Testis (tissue), 3 donors: ENCODE results near the gene LNPEP. TPM values are rescaled to one million over a fixed set of nuclear protein-coding genes. Genes with fewer than 3 reads are reported as not detected.

Source experiments
- DNase-seq: peaks from one replicate; pipeline ENCODE4 v3.0.0-alpha.2; 2019
- H3K27ac ChIP-seq, 2 donors: fragments of 200-600 bp; sonication (generic); one replicate each; pipeline ENCODE4 v1.5.1; 2019
- H3K27me3 ChIP-seq: fragments of 200-600 bp; sonication (generic); one replicate; pipeline ENCODE4 v1.5.1; 2019
- H3K36me3 ChIP-seq: fragments of 200-600 bp; sonication (generic); one replicate; pipeline ENCODE4 v1.5.1; 2017; ENCODE audit warnings: low read depth; ENCODE audit errors: missing control alignments
- H3K4me1 ChIP-seq: fragments of 200-600 bp; sonication (generic); one replicate; pipeline ENCODE4 v1.5.1; 2019
- H3K4me3 ChIP-seq, 2 donors: fragments of 200-600 bp; sonication (generic); one replicate each; pipeline ENCODE4 v1.5.1; 2017 to 2019
- H3K9me3 ChIP-seq: fragments of 200-600 bp; sonication (generic); one replicate; pipeline ENCODE4 v1.5.1; 2017
- CTCF ChIP-seq, 3 experiments: fragments of 450-650 bp in 2 of 3; fragments of 200-600 bp in 1 of 3; sonication (generic) in 1 of 3; IDR thresholded peaks; one replicate each; pipeline ENCODE4 v1.5.1; 2016 to 2019; ENCODE audit warnings: antibody characterized with exemption in 3 of 3, mild to moderate bottlenecking in 2 of 3, moderate library complexity in 1 of 3
- POLR2A ChIP-seq: fragments of 450-650 bp; IDR thresholded peaks from one replicate; pipeline ENCODE4 v1.6.1; 2017; ENCODE audit warnings: antibody characterized with exemption, mild to moderate bottlenecking, moderate library complexity
- WGBS, 2 donors: methylation state at CpG; one replicate each; pipeline ENCODE4 v1.1.5; 2018; 5-methylcytosine and 5-hydroxymethylcytosine counted together
- intact Hi-C: fragments of 100-400 bp; cut with DNase I; formaldehyde crosslinking; loops from one replicate; pipeline ENCODE4 v1.15.1; 2023; ENCODE audit warnings: low total_unique reads
- polyA plus RNA-seq: library from polyadenylated mRNA; stranded (reverse); fragments of 350-450 nt; fragmentation: Illumina TruSeq; extraction: RNeasy Lipid Tissue Mini Kit (QIAGEN cat#74804); gene quantifications from one replicate; pipeline ENCODE4 v1.2.3, GENCODE V29; 2014; ENCODE audit warnings: low read depth, low replicate concordance; ENCODE audit not compliant: insufficient read depth
- total RNA-seq, 2 donors: library from RNA; depleted of rRNA; stranded (reverse); fragments of >200 nt; gene quantifications; one replicate each; pipeline ENCODE4 v1.2.3, GENCODE V29; 2016

The LNPEP gene
- total and polyA plus RNA-seq, 3 donors from 2014 or later = 10.9 to 33.1 (median 28.0) TPM

DNA sequence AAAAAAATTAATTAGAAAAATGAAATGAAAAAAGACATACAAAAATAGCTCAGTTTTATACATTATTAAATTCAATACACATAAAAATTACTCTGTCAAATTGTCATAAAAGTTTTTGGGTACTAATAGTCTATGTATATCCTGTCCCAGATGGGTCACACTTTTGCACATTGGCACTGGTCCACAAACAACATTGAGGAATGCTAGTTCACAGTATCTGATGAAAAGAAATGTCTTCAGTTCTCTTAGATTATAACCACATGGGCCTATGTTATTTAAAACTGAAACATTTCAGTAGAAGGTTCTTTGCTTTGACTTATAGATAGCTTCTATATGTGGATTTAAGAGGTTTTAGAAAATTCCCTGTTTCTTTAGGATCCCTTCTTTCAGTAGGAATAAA is 39.8 kb downstream of the LNPEP start:
- H3K36me3 ChIP-seq = no peaks in the 10 kb centered on the region
- no peaks in the 10 kb centered on the region for H3K9me3 ChIP-seq
- no peak overlapping the region for H3K4me3 ChIP-seq
- no peak for DNase-seq
- no peak for TF ChIP-seq POLR2A
- no peak for TF ChIP-seq CTCF (IDR thresholded peaks at IDR 0.05)
- intact Hi-C loops = no loop called here
- no peaks in the 10 kb centered on the region for H3K4me1 ChIP-seq
- H3K27me3 ChIP-seq = no peaks in the 10 kb centered on the region
- no peak overlapping the region for H3K27ac ChIP-seq

DNA sequence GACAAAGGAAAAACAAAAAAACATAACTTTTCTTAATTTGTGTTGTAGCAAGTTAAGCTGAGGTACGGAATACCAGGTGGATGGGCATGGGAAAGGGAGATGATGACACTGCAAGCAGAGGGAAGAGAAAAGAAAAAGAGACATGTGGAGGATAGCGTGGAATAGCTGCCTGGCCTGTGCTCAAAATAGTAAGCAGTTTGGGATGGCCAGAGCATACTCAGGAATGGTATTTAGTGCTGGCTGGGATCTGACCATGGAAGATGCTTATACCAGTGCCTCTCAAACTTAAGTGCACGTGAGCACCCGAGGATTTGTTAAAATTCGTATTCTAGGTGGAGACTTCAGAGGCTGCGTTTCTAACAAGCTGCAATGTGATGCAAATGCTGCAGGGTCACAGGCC is 41.3 kb downstream of the LNPEP start:
- intact Hi-C loops = no loop called here
- H3K4me3 ChIP-seq = no peak overlapping the region
- H3K4me1 ChIP-seq = no peaks in the 10 kb centered on the region
- no peaks in the 10 kb centered on the region for H3K9me3 ChIP-seq
- no peak overlapping the region for H3K27ac ChIP-seq
- no peaks in the 10 kb centered on the region for H3K27me3 ChIP-seq
- H3K36me3 ChIP-seq = no peaks in the 10 kb centered on the region
- TF ChIP-seq CTCF (IDR thresholded peaks at IDR 0.05) (no peak), POLR2A (no peak)
- no peak for DNase-seq
- 73 to 80% methylated on average over 6 of the region's 6 CpGs for WGBS, 2 donors

GRCh38 chr5:96978812-96979449 is 43.1 kb downstream of the LNPEP start:
- 94 to 97% methylated on average over 5 of the region's 5 CpGs for WGBS, 2 donors
- H3K9me3 ChIP-seq = no peaks in the 10 kb centered on the region
- H3K4me1 ChIP-seq = no peaks in the 10 kb centered on the region
- H3K27ac ChIP-seq = no peak overlapping the region
- no peaks in the 10 kb centered on the region for H3K36me3 ChIP-seq
- intact Hi-C loops = no loop called here
- DNase-seq = no peak
- no peak overlapping the region for H3K4me3 ChIP-seq
- no peak for TF ChIP-seq POLR2A
- no peak for TF ChIP-seq CTCF (IDR thresholded peaks at IDR 0.05)
- H3K27me3 ChIP-seq = no peaks in the 10 kb centered on the region

DNA sequence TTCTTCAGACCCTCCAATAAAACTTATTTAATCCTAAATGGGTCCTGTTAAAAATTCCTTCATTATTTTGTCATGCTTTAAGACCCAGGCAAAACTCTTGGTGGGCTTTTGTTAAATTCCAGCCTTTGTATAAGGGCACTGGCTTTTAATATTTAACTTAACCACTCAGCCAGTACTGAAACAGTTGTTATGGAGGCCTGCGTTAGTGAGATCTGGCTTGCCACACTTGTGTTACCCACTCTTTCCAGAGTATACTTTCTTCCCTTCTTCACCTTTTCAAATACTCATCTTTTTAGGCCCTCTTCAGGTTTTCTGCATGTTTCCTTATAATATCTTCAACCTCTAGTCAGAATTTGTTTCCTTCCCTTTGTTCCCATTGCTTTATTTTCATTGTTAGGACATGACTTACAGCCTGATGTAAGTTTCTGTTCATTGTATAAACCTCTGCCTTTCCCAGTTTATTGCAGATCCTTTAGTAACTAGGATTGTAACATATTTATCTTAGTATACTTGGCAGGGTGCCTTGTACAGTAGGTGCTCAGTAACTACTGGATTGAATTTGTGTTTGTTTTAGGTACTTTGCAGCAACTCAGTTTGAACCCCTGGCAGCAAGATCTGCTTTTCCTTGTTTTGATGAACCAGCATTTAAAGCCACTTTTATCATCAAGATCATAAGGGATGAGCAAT is 48.8 kb downstream of the LNPEP start:
- H3K4me1 ChIP-seq = no peaks in the 10 kb centered on the region
- 30% methylated on average over 1 of the region's 1 CpG for WGBS, 2 donors
- TF ChIP-seq POLR2A (no peak), CTCF (IDR thresholded peaks at IDR 0.05) (no peak)

DNA sequence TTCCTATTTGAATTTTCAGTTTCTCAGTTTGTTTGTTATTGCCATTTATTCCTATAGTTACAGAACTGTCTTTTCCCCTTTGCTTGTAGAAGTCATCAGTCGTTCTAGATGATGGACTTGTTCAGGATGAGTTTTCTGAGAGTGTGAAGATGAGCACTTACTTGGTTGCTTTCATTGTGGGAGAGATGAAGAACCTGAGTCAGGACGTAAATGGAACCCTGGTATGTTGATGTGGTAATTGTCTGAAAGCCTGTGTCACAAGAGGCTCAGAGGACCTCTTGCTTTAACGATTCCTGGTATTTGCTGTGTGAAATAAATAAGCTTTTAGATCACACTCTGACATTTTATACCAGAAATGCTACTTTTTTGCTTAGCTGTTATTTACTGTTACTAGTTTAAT is 50.6 kb downstream of the LNPEP start:
- TF ChIP-seq POLR2A (no peak), CTCF (IDR thresholded peaks at IDR 0.05) (no peak)
- H3K27ac ChIP-seq = no peak overlapping the region
- H3K4me1 ChIP-seq = no peaks in the 10 kb centered on the region
- H3K36me3 ChIP-seq = no peaks in the 10 kb centered on the region
- intact Hi-C loops = no loop called here
- H3K4me3 ChIP-seq = no peak overlapping the region
- no peak for DNase-seq
- no peaks in the 10 kb centered on the region for H3K9me3 ChIP-seq
- H3K27me3 ChIP-seq = no peaks in the 10 kb centered on the region
- 92 to 94% methylated on average over 3 of the region's 3 CpGs for WGBS, 2 donors

More for the DNA sequence above, 48.8 kb downstream of the LNPEP start:
- H3K27me3 ChIP-seq = no peaks in the 10 kb centered on the region
- no peaks in the 10 kb centered on the region for H3K36me3 ChIP-seq
- H3K9me3 ChIP-seq = no peaks in the 10 kb centered on the region
- no peak overlapping the region for H3K27ac ChIP-seq
- intact Hi-C loops = no loop called here
- no peak for DNase-seq
- H3K4me3 ChIP-seq = no peak overlapping the region
